ENCODE measurements around the gene PTTG1IP.

DNA sequence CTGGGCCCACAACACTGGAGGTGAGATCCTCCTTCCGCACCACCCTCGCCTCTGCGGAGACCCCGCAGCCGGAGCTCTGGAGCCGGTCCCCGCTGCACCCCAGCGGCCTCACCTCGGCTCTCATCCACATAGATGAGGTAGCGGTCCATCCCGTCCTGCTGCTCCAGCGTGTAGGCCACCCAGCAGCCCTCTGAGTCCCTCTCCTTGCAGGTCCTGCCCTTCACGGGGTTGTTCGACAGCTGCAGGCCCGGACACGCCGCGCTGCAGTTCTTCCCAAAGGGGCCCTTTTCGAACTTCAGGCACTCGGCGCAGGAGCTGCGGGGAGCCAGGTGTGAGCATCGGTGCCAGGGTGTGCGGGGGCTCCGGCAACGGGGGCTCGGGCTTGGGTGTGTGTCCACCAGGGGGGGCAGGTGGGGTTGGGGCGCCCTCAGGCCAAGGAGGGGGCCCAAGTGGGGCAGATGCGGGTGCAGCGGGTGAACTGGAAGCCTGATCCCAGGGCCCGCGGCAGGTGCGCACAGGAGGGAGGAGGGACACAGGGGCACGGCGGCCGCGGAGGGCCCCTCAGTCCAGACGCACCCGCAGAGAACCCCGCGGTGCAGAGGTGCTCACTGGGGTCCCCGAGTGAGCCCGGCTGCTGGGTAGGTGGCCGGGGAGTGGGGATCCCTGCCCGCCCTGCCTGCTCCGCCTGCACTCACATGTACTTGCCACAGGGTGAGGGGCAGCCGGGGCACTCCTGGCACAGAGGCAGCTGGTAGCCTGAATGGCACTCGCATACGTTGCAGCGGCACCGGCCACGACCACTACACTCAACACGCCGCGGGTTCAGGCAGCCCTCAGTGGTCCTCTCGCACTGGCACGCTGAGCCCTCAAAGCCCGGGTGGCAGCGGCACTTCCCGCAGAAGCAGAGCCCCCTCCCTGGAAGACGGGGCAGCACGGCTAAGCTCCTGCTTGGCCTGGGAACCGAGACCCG is 15.4 kb upstream of the PTTG1IP start:
- TF ChIP-seq POLR2A (IDR thresholded peaks at IDR 0.05) = no peak
- TF ChIP-seq, protein P1, sequence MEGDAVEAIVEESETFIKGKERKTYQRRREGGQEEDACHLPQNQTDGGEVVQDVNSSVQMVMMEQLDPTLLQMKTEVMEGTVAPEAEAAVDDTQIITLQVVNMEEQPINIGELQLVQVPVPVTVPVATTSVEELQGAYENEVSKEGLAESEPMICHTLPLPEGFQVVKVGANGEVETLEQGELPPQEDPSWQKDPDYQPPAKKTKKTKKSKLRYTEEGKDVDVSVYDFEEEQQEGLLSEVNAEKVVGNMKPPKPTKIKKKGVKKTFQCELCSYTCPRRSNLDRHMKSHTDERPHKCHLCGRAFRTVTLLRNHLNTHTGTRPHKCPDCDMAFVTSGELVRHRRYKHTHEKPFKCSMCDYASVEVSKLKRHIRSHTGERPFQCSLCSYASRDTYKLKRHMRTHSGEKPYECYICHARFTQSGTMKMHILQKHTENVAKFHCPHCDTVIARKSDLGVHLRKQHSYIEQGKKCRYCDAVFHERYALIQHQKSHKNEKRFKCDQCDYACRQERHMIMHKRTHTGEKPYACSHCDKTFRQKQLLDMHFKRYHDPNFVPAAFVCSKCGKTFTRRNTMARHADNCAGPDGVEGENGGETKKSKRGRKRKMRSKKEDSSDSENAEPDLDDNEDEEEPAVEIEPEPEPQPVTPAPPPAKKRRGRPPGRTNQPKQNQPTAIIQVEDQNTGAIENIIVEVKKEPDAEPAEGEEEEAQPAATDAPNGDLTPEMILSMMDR (IDR thresholded peaks at IDR 0.05) = no peak
